SK-N-SH (cell line): ENCODE measurements around the gene DPEP3. TPM values are rescaled to one million over a fixed set of nuclear protein-coding genes. Genes with fewer than 3 reads are reported as not detected.

Source experiments
- CTCF ChIA-PET: fragments of 300-600, 350-600 bp; formaldehyde crosslinking; extraction: SDS; loops from one replicate; lab custom pipeline; 2021; lab: Yijun Ruan, JAX
- POLR2A ChIA-PET: fragments of 350-600 bp; sonication (Branson Sonifier 250); formaldehyde crosslinking; extraction: SDS; loops from one replicate; lab custom pipeline; 2020; ENCODE audit warnings: antibody characterized with exemption, inconsistent platforms; lab: Yijun Ruan, JAX
- DNase-seq: peaks from one replicate; pipeline ENCODE4 v3.0.0; 2012
- H2AFZ ChIP-seq: fragments of 200-600 bp; sonication (generic); 2 replicates; pipeline ENCODE4 v1.8.1; 2016; ENCODE audit warnings: antibody characterized with exemption, mild to moderate bottlenecking, low read depth
- H3F3A ChIP-seq: fragments of 200-600 bp; sonication (generic); replicated peaks from 2 replicates; pipeline ENCODE3; 2016; ENCODE audit warnings: antibody characterized with exemption, mild to moderate bottlenecking; ENCODE audit not compliant: insufficient read depth
- H3K27ac ChIP-seq, 2 experiments: fragments of 200-500 bp in 1 of 2; fragments of 200-600 bp in 1 of 2; sonication (Bioruptor generic) in 1 of 2; sonication (generic), shearing (Covaris generic) in 1 of 2; 2 replicates each; pipeline versions ENCODE4 v1.5.1 to v1.6.1; 2014 to 2016; ENCODE audit warnings: low read depth in 2 of 2, inconsistent platforms in 1 of 2, low read length in 1 of 2, mild to moderate bottlenecking in 1 of 2, mixed read lengths in 1 of 2
- H3K27me3 ChIP-seq: fragments of 200-600 bp; sonication (generic), shearing (Covaris generic); 2 replicates; pipeline ENCODE4 v1.6.1; 2016; ENCODE audit warnings: mixed run types; ENCODE audit not compliant: insufficient read depth
- H3K36me3 ChIP-seq, 2 experiments: fragments of 200-500 bp in 1 of 2; fragments of 200-600 bp in 1 of 2; sonication (Bioruptor generic) in 1 of 2; sonication (generic) in 1 of 2; replicated peaks in 1 of 2; 2 replicates each; pipeline versions ENCODE3 to v1.5.1; 2014 to 2016; ENCODE audit warnings: low read length in 1 of 2, mild to moderate bottlenecking in 1 of 2; ENCODE audit not compliant: insufficient read depth in 2 of 2, control insufficient read depth in 1 of 2
- H3K4me1 ChIP-seq, 2 experiments: fragments of 200-500 bp in 1 of 2; fragments of 200-600 bp in 1 of 2; sonication (Bioruptor generic) in 1 of 2; sonication (generic), shearing (Covaris generic) in 1 of 2; 2 replicates each; pipeline versions ENCODE4 v1.5.1 to v1.6.1; 2014 to 2016; ENCODE audit warnings: low read depth in 1 of 2, low read length in 1 of 2, mixed run types in 1 of 2; ENCODE audit not compliant: insufficient read depth in 2 of 2, control insufficient read depth in 1 of 2
- H3K4me2 ChIP-seq: fragments of 200-600 bp; sonication (generic), shearing (Covaris generic); 2 replicates; pipeline ENCODE4 v1.6.1; 2017; ENCODE audit warnings: mixed run types
- H3K4me3 ChIP-seq, 2 experiments: fragments of 200-500 bp in 1 of 2; fragments of 200-600 bp in 1 of 2; sonication (Bioruptor generic) in 1 of 2; sonication (generic), shearing (Covaris generic) in 1 of 2; 2 replicates each; pipeline versions ENCODE4 v1.5.1 to v1.8.1; 2014 to 2016; ENCODE audit warnings: low read depth in 2 of 2, inconsistent platforms in 1 of 2, low read length in 1 of 2, mild to moderate bottlenecking in 1 of 2, mixed read lengths in 1 of 2, moderate library complexity in 1 of 2
- H3K79me2 ChIP-seq: fragments of 200-600 bp; sonication (generic); 2 replicates; pipeline ENCODE4 v1.8.1; 2017; ENCODE audit warnings: mild to moderate bottlenecking; ENCODE audit not compliant: insufficient read depth
- H3K9ac ChIP-seq: fragments of 200-600 bp; sonication (generic); 2 replicates; pipeline ENCODE4 v1.6.1; 2017; ENCODE audit warnings: mixed run types
- H3K9me2 ChIP-seq: fragments of 200-600 bp; sonication (generic); 2 replicates; pipeline ENCODE4 v1.6.1; 2017; ENCODE audit warnings: mixed run types
- H3K9me3 ChIP-seq: fragments of 200-600 bp; sonication (generic); 2 replicates; pipeline ENCODE4 v1.6.1; 2017; ENCODE audit warnings: mixed run types, mild to moderate bottlenecking, moderate library complexity
- H4K20me1 ChIP-seq: fragments of 200-600 bp; sonication (generic); 2 replicates; pipeline ENCODE4 v1.6.1; 2017; ENCODE audit warnings: mild to moderate bottlenecking, mixed run types; ENCODE audit not compliant: insufficient read depth
- CHD2 ChIP-seq: fragments of 150-350 bp; IDR thresholded peaks from 2 replicates; pipeline ENCODE4 v1.6.1; 2018; ENCODE audit warnings: low read length; ENCODE audit not compliant: partially characterized antibody
- EZH2phosphoT487 ChIP-seq: fragments of 200-600 bp; sonication (generic); IDR thresholded peaks from 2 replicates; pipeline ENCODE4 v1.6.1; 2017; ENCODE audit warnings: low read depth, mixed run types, mild to moderate bottlenecking, antibody characterized with exemption, moderate library complexity, borderline replicate concordance
- FOXM1 ChIP-seq: IDR thresholded peaks from 2 replicates; pipeline ENCODE4 v1.4.0; 2012; ENCODE audit warnings: low read depth, mild to moderate bottlenecking
- GATA2 ChIP-seq: sonication (generic); formaldehyde crosslinking; IDR thresholded peaks from 2 replicates; pipeline ENCODE4 v1.5.0; 2020; ENCODE audit warnings: mild to moderate bottlenecking, missing genetic modification reagents
- REST ChIP-seq: IDR thresholded peaks from 2 replicates; pipeline ENCODE4 v1.6.1; 2012; ENCODE audit warnings: mild to moderate bottlenecking, low read depth, low read length, moderate library complexity
- SMC3 ChIP-seq: IDR thresholded peaks from 2 replicates; pipeline ENCODE4 v1.6.1; 2012; ENCODE audit warnings: low read depth, low read length, improper control_type of control experiment
- TCF12 ChIP-seq: IDR thresholded peaks from 2 replicates; pipeline ENCODE4 v1.4.0; 2012
- USF1 ChIP-seq: IDR thresholded peaks from 2 replicates; pipeline ENCODE4 v1.4.0; 2012; ENCODE audit warnings: low read depth, borderline replicate concordance
- WGBS: methylation state at CpG from one replicate; pipeline ENCODE4 v1.1.6; 2017; ENCODE audit warnings: low lambda C conversion rate; 5-methylcytosine and 5-hydroxymethylcytosine counted together
- polyA plus RNA-seq, 3 experiments: library from polyadenylated mRNA; depleted of rRNA; stranded (reverse); fragments of >200 nt; gene quantifications; 2 replicates each; pipeline ENCODE4 v1.2.3, GENCODE V29; 2012

The DPEP3 gene
- polyA plus RNA-seq, 1 of the 3 experiments (the other 2 are of a cell fraction): not detected

- ChIA-PET POLR2A (no interaction called here), CTCF (interaction anchor here (0.6 to 1.8 kb wide), 3 partner anchors 20 to 125 kb away, joined by 3 to 4 read pairs (median 3); no protein-coding TSS in a partner anchor)
These were observed 10.9 kb downstream of the DPEP3 start for GRCh38 chr16:67969254-67970039.

More at GRCh38 chr16:67969254-67970039, 10.9 kb downstream of the DPEP3 start:
- Histone ChIP-seq H3F3A (peaks cover 4% of the 10 kb centered on the region), H3K27ac (no peak overlapping the region), H3K9me3 (no peaks in the 10 kb centered on the region), H3K4me2 (peak overlapping the region; percentile 96; the same call in 1 of the 2 replicates), H3K4me1 (peaks cover 15 to 30% of the 10 kb centered on the region in 2 experiments; a peak in 3 of 4 replicates), H3K27me3 (no peaks in the 10 kb centered on the region), H3K9me2 (no peaks in the 10 kb centered on the region), H3K4me3 (peak overlapping the region; percentile 73 to 79; a peak in 2 of 4 replicates), H3K9ac (no peak overlapping the region), H4K20me1 (peaks cover 29% of the 10 kb centered on the region), H3K36me3 (peaks cover 8 to 10% of the 10 kb centered on the region in 2 experiments), H3K79me2 (peaks cover 39% of the 10 kb centered on the region), H2AFZ (peak overlapping the region; percentile 83)
- DNase-seq: no peak
- TF ChIP-seq GATA2 (CRISPR knock-in tag): no peak
- no peak for TF ChIP-seq SMC3
- TF ChIP-seq REST: no peak
- no peak for TF ChIP-seq CHD2
- no peak for TF ChIP-seq FOXM1
- no peak for TF ChIP-seq USF1
- no peak for TF ChIP-seq TCF12
- TF ChIP-seq EZH2phosphoT487: no peak
- 92% methylated on average over 39 of the region's 40 CpGs for WGBS
